NT2/D1 (cell line): ENCODE measurements around the gene NPDC1.

Source experiments
- DNase-seq: peaks from one replicate; pipeline ENCODE4 v3.0.0-alpha.2; 2011; ENCODE audit warnings: low read depth, low spot score
- H3K27me3 ChIP-seq: 2 replicates; pipeline ENCODE4 v1.6.0; 2011; ENCODE audit warnings: mild to moderate bottlenecking; ENCODE audit not compliant: insufficient read length, insufficient read depth
- H3K36me3 ChIP-seq: 2 replicates; pipeline ENCODE4 v1.6.1; 2011; ENCODE audit warnings: mild to moderate bottlenecking, low read length, mixed read lengths; ENCODE audit not compliant: insufficient read depth, insufficient read length
- H3K4me1 ChIP-seq: 2 replicates; pipeline ENCODE4 v1.5.1; 2011; ENCODE audit not compliant: insufficient read depth, insufficient read length
- H3K4me3 ChIP-seq: 2 replicates; pipeline ENCODE4 v1.5.1; 2011; ENCODE audit warnings: low read depth; ENCODE audit not compliant: insufficient read length
- H3K9ac ChIP-seq: 2 replicates; pipeline ENCODE4 v1.6.0; 2011; ENCODE audit warnings: low read depth; ENCODE audit not compliant: insufficient read length
- H3K9me3 ChIP-seq: 2 replicates; pipeline ENCODE4 v1.5.1; 2011; ENCODE audit warnings: mild to moderate bottlenecking, low read length; ENCODE audit not compliant: insufficient read depth
- SUZ12 ChIP-seq: IDR thresholded peaks from 2 replicates; pipeline ENCODE4 v1.6.1; 2011; ENCODE audit not compliant: insufficient read length, insufficient read depth; ENCODE audit errors: extremely low read depth
- YY1 ChIP-seq: IDR thresholded peaks from 2 replicates; pipeline ENCODE4 v1.6.1; 2011; ENCODE audit not compliant: insufficient read length, insufficient read depth
- ZNF274 ChIP-seq: IDR thresholded peaks from 2 replicates; pipeline ENCODE4 v1.6.1; 2011; ENCODE audit warnings: mild to moderate bottlenecking, low read depth, low read length

NPDC1 gene

DNA sequence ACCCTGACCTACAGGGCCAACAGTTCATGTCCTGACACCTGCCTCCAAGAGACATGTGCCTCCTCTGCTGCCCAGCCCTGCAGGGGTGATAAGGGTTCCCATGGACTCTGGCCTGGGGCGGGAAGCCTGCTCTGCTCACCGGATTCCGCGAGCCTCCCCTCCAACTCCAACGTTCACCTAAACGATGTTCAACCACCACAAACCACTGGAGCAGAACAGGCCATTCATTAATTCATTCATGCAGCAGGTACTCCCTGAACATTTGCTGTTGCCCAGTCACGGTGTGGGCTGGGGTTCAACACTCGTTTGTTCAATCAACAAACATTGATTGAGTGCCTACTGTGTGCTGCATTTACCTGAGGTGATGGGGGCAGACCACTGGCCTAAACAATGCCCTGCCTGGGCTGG is 28.0 kb upstream of the NPDC1 start:
- peaks cover 20% of the 10 kb centered on the region for H3K4me1 ChIP-seq
- TF ChIP-seq YY1 (no peak), ZNF274 (no peak), SUZ12 (no peak)
- no peak overlapping the region for H3K9ac ChIP-seq
- no peaks in the 10 kb centered on the region for H3K36me3 ChIP-seq
- H3K27me3 ChIP-seq: peaks cover 19% of the 10 kb centered on the region
- DNase-seq: no peak
- no peaks in the 10 kb centered on the region for H3K9me3 ChIP-seq
- no peak overlapping the region for H3K4me3 ChIP-seq

GRCh38 chr9:137071282-137071681 is 25.3 kb upstream of the NPDC1 start:
- peaks cover 4% of the 10 kb centered on the region for H3K36me3 ChIP-seq
- peak overlapping the region; percentile 78 for H3K9ac ChIP-seq
- peak overlapping the region; percentile 16 for H3K4me3 ChIP-seq
- no peak for TF ChIP-seq SUZ12
- no peak for TF ChIP-seq YY1
- TF ChIP-seq ZNF274: no peak
- H3K4me1 ChIP-seq: peaks cover 30% of the 10 kb centered on the region
- peaks cover 15% of the 10 kb centered on the region for H3K27me3 ChIP-seq
- H3K9me3 ChIP-seq: no peaks in the 10 kb centered on the region
- no peak for DNase-seq

GRCh38 chr9:137070906-137071275 is 24.9 kb upstream of the NPDC1 start:
- peaks cover 30% of the 10 kb centered on the region for H3K4me1 ChIP-seq
- peaks cover 8% of the 10 kb centered on the region for H3K36me3 ChIP-seq
- peak overlapping the region; percentile 78 for H3K9ac ChIP-seq
- peak overlapping the region; percentile 16 for H3K4me3 ChIP-seq
- no peak for DNase-seq
- no peak for TF ChIP-seq ZNF274
- TF ChIP-seq SUZ12: no peak
- no peaks in the 10 kb centered on the region for H3K9me3 ChIP-seq
- peaks cover 15% of the 10 kb centered on the region for H3K27me3 ChIP-seq

DNA sequence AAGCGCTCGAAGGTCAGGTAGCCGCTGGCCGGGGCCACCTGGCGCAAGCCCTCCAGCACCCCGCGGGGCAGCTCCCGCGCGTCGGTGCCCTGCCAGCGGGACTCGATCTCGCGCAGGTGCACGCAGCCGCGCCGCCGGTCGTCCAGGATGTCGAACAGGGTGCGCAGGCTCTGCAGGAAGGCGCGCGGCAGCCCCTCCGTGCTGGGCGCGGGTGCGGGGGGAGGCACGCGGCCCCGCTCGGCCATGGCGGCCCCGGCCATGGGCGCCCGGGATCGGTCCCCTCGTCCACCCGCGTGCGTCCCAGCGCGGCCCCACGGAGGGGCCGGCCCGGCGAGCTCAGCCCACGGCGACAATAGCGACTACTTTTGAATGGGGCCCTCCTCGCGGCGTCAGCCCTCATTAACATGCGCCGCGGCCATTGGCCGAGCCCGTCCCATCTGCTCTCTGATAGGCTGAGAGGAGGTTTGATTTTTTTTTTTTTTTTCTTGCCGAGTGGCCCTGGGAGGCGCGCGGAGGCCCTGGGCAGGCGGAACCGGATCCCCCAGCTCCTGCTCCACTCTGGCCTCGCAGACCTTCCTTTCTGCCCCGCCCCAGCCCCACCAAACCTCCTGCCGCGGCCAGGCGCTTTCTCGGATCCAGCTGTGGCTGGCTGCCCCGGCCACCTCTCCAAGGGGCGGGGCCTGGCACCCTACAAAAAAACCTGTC is 24.4 kb upstream of the NPDC1 start, which contains the start of gene SAPCD2:
Gene SAPCD2, minus strand, starts transcription at position 357 of the 705 bp plus-strand sequence. Its CDS starts 97 bp downstream, at position 260.
- H3K4me3 ChIP-seq: peak within 1 kb of the TSS; percentile 71
- TF ChIP-seq YY1: no peak
- H3K9ac ChIP-seq: peak within 1 kb of the TSS; percentile 90
- H3K36me3 ChIP-seq: peaks cover 13% of the 10 kb centered on the region
- H3K4me1 ChIP-seq: peaks cover 30% of the 10 kb centered on the region
- DNase-seq: peak; percentile 80
- peaks cover 15% of the 10 kb centered on the region for H3K27me3 ChIP-seq
- H3K9me3 ChIP-seq: no peaks in the 10 kb centered on the region

DNA sequence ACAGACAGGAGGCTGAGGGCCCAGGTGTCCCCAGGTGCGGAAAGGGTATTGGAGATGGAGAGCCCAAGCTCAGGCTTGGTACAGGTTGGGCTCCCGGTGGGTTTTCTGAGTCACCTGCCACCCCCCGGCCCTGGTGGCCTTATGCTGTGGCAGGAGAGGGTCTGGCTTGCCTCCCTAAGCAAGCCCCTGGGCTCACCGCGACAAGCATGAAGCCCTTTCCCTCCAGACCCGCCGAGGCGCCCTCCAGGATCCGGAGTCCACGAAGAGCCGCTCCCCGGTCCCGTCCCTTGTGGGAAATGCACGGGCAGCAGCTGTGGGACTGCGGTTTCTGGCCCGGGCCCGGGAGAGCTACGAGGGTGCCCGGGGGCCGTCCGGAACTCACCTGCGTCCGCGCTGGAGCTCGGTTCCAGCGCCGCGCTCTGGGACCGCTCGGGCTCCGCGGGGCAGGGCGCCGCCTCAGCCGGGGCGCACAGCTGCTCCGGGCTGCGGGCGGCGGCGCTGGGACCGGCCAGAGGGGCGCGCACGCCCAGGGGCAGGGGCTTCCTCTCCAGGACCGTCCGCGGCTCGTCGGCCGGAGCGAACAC is 23.6 kb upstream of the NPDC1 start:
- DNase-seq: no peak
- H3K9ac ChIP-seq: peak overlapping the region; percentile 90

GRCh38 chr9:137068539-137069507 is 22.8 kb upstream of the NPDC1 start:
- no peak for DNase-seq
- H3K36me3 ChIP-seq: peaks cover 24% of the 10 kb centered on the region
- no peaks in the 10 kb centered on the region for H3K9me3 ChIP-seq
- H3K27me3 ChIP-seq: peaks cover 13% of the 10 kb centered on the region
- peak overlapping the region; percentile 90 for H3K9ac ChIP-seq
- TF ChIP-seq YY1: no peak
- TF ChIP-seq SUZ12: no peak
- TF ChIP-seq ZNF274: no peak
- H3K4me3 ChIP-seq: peak overlapping the region; percentile 71
- H3K4me1 ChIP-seq: peaks cover 29% of the 10 kb centered on the region

More for the DNA sequence above, 23.6 kb upstream of the NPDC1 start:
- no peaks in the 10 kb centered on the region for H3K9me3 ChIP-seq
- TF ChIP-seq YY1 (no peak), ZNF274 (no peak), SUZ12 (no peak)
- H3K4me3 ChIP-seq: peak overlapping the region; percentile 71
- H3K27me3 ChIP-seq: peaks cover 15% of the 10 kb centered on the region
- H3K36me3 ChIP-seq: peaks cover 20% of the 10 kb centered on the region
- H3K4me1 ChIP-seq: peaks cover 27% of the 10 kb centered on the region
